ENCODE results near the gene CASP5.

Gene CASP5

DNA sequence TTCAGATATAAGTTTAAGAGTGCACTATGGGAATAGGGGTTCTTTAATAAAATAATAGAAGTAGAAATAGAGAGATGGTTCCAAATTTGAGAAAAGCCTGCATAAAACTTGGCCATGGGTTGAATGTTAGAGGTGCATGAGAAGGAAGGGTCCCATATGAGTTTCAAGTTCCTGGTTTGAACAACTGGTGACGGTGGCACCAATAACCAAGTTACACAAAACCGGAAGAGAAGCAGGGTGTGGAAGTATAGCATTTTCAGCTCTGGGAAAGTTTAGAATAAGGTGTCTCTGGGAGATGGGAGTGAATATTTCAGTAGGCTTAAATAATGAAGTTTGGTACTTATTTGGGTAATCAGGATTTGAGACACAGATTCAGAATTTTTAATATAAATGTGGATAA lies 9.5 kb upstream of the CASP5 start:
- 96% methylated on average over 2 of the region's 2 CpGs for WGBS
- Histone ChIP-seq H3K4me3 (ENCODE audit: low read length) (no peak overlapping the region), H3K4me1 (ENCODE audit: insufficient read depth, low read length) (no peaks in the 10 kb centered on the region), H3K27me3 (ENCODE audit: insufficient read depth, low read length) (no peaks in the 10 kb centered on the region), H3K9ac (ENCODE audit: low read depth, low read length) (no peak overlapping the region), H3K27ac (ENCODE audit: low read depth, low read length) (no peak overlapping the region), H3K9me3 (ENCODE audit: insufficient read depth, low read depth, low read length) (no peaks in the 10 kb centered on the region), H3K36me3 (ENCODE audit: insufficient read depth, low read length) (no peaks in the 10 kb centered on the region)

DNA sequence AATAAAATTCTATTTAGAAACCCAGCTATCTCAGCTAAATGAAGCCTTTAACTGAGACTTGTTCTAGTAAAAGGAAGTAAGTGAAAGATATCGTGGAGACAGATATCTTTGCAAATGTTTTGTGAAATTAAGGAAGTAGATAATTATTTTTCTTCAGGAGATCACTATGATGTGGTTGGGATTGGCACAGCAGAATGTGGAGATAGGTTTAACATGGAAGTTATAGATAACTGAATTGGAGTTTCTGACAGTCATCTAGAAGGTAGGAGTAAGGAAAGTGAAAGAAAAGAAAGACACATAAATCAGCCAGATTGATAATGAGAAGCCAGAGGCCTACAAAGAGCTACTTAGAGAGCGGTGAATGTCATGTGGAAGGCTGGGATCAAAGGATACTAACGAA lies 4.7 kb upstream of the CASP5 start:
- WGBS: 94% methylated on average over 3 of the region's 3 CpGs
- H3K27me3 ChIP-seq (ENCODE audit: insufficient read depth, low read length): no peaks in the 10 kb centered on the region
- no peak overlapping the region for H3K9ac ChIP-seq (ENCODE audit: low read depth, low read length)
- H3K4me1 ChIP-seq (ENCODE audit: insufficient read depth, low read length): no peaks in the 10 kb centered on the region
- no peaks in the 10 kb centered on the region for H3K36me3 ChIP-seq (ENCODE audit: insufficient read depth, low read length)
- H3K27ac ChIP-seq (ENCODE audit: low read depth, low read length): no peak overlapping the region
- no peaks in the 10 kb centered on the region for H3K9me3 ChIP-seq (ENCODE audit: insufficient read depth, low read depth, low read length)
- H3K4me3 ChIP-seq (ENCODE audit: low read length): no peak overlapping the region

DNA sequence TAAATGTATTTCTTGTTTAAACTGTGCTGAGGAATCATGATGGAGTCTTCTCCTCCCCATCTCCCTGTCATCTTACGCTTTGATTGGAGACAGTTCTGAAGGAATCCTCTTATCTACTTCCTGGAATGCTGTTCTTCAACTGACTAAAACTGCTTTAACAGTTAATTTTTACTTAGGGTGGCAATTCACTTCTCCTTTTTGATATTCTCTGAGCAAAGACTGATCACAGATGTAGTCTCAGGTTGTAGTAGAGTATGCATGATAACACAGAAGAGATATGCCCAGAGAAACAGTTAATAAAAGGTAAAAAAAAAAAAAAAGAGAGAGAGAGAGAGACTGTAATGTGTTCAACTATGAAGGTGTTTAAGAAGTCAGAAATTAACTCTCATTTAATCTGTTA lies 1.4 kb upstream of the CASP5 start:
- Histone ChIP-seq H3K9me3 (ENCODE audit: insufficient read depth, low read depth, low read length) (no peaks in the 10 kb centered on the region), H3K36me3 (ENCODE audit: insufficient read depth, low read length) (no peaks in the 10 kb centered on the region), H3K27me3 (ENCODE audit: insufficient read depth, low read length) (no peaks in the 10 kb centered on the region), H3K4me3 (ENCODE audit: low read length) (no peak overlapping the region), H3K4me1 (ENCODE audit: insufficient read depth, low read length) (no peaks in the 10 kb centered on the region), H3K27ac (ENCODE audit: low read depth, low read length) (no peak overlapping the region), H3K9ac (ENCODE audit: low read depth, low read length) (no peak overlapping the region)
- WGBS: 100% methylated on average over 1 of the region's 1 CpG

DNA sequence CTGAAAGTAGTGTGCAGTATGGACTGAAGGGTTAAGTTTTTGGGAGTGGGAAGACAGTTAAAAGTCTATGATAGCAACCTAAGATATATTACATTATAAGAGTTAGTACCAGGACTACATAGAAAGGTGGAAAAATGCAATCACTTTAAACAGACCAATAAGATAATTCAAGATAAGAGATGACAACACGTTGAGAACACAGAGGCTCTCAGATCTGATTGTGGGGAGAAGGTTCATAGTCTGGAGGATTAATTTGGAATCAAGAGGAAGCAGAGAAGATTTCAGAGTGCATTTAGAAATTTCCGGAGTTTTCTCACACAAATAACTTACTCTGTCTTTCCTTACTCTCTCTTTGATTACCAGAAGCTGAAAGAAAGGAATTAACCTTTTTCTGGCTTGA lies 441 bp downstream of the CASP5 start:
- Histone ChIP-seq H3K27me3 (ENCODE audit: insufficient read depth, low read length) (no peaks in the 10 kb centered on the region), H3K27ac (ENCODE audit: low read depth, low read length) (no peak overlapping the region), H3K4me3 (ENCODE audit: low read length) (no peak overlapping the region), H3K36me3 (ENCODE audit: insufficient read depth, low read length) (no peaks in the 10 kb centered on the region), H3K4me1 (ENCODE audit: insufficient read depth, low read length) (no peaks in the 10 kb centered on the region), H3K9me3 (ENCODE audit: insufficient read depth, low read depth, low read length) (no peaks in the 10 kb centered on the region), H3K9ac (ENCODE audit: low read depth, low read length) (no peak overlapping the region)
- whole genome bisulfite sequencing: 78% methylated on average over 2 of the region's 2 CpGs

DNA sequence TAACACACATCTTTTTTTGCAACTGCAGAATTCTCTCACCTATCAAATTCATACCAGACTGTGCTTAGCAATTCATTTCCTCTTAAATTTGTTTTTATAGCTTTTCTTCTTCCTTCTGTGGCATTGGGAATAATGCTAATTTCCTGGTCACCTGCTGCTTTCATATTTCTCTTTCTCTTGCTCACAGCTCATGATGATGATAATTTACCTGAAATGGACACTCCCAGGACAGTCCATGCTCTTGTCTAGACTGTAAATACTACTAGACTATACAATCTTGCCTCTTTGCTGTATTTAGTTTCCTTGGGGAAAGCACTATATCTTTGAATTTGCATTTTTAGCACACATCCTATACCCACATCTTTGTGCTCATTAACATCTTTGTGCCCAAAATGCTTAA lies 15.5 kb downstream of the CASP5 start:
- no peaks in the 10 kb centered on the region for H3K27me3 ChIP-seq (ENCODE audit: insufficient read depth, low read length)
- no peaks in the 10 kb centered on the region for H3K4me1 ChIP-seq (ENCODE audit: insufficient read depth, low read length)
- H3K4me3 ChIP-seq (ENCODE audit: low read length): no peak overlapping the region
- H3K9ac ChIP-seq (ENCODE audit: low read depth, low read length): no peak overlapping the region
- no peaks in the 10 kb centered on the region for H3K36me3 ChIP-seq (ENCODE audit: insufficient read depth, low read length)
- H3K9me3 ChIP-seq (ENCODE audit: insufficient read depth, low read depth, low read length): no peaks in the 10 kb centered on the region
- H3K27ac ChIP-seq (ENCODE audit: low read depth, low read length): no peak overlapping the region

DNA sequence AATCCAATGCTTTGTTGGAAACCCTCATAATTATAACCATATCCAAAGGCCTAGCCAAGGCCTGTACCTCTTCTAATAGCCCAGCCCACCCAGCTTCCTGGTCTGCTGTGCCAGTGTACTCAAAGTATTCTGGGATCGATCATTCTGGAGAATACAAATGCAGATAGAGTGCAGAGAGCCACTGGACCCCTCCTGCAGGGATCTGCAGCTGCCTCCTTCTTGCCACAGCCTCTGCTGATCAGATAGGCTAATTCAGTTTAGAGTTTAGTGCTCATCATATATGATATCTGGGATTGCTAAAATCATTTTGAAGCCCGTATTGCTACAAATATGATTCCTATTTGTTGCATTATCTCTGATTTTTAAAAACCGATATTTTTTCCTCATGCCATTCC lies 17.5 kb downstream of the CASP5 start:
- no peaks in the 10 kb centered on the region for H3K4me1 ChIP-seq (ENCODE audit: insufficient read depth, low read length)
- no peaks in the 10 kb centered on the region for H3K36me3 ChIP-seq (ENCODE audit: insufficient read depth, low read length)
- no peaks in the 10 kb centered on the region for H3K9me3 ChIP-seq (ENCODE audit: insufficient read depth, low read depth, low read length)
- no peaks in the 10 kb centered on the region for H3K27me3 ChIP-seq (ENCODE audit: insufficient read depth, low read length)
- WGBS: 93% methylated on average over 2 of the region's 3 CpGs
- H3K9ac ChIP-seq (ENCODE audit: low read depth, low read length): no peak overlapping the region
- H3K27ac ChIP-seq (ENCODE audit: low read depth, low read length): no peak overlapping the region
- H3K4me3 ChIP-seq (ENCODE audit: low read length): no peak overlapping the region

DNA sequence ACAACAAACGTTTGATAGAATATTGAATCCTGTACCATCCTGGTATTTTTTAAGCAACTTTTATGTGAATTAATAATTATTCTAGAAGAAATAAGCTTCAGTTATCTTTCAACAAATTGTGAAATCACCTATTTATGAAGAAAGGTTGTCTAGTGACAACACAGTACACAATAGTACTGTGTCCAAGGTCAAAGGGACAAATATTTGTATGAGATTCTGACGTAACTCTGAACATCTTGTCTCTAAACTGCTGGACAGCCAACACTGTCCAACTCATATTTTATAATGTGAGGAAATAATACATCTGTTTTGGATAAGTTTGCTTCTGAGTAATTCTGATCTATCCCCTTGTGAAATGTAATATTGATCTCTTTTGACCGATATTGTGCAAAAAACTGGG lies 18.9 kb downstream of the CASP5 start:
- H3K9ac ChIP-seq (ENCODE audit: low read depth, low read length): no peak overlapping the region
- no peaks in the 10 kb centered on the region for H3K27me3 ChIP-seq (ENCODE audit: insufficient read depth, low read length)
- H3K27ac ChIP-seq (ENCODE audit: low read depth, low read length): no peak overlapping the region
- H3K4me3 ChIP-seq (ENCODE audit: low read length): no peak overlapping the region
- 100% methylated on average over 2 of the region's 3 CpGs for whole genome bisulfite sequencing
- H3K36me3 ChIP-seq (ENCODE audit: insufficient read depth, low read length): no peaks in the 10 kb centered on the region
- H3K9me3 ChIP-seq (ENCODE audit: insufficient read depth, low read depth, low read length): no peaks in the 10 kb centered on the region
- no peaks in the 10 kb centered on the region for H3K4me1 ChIP-seq (ENCODE audit: insufficient read depth, low read length)

DNA sequence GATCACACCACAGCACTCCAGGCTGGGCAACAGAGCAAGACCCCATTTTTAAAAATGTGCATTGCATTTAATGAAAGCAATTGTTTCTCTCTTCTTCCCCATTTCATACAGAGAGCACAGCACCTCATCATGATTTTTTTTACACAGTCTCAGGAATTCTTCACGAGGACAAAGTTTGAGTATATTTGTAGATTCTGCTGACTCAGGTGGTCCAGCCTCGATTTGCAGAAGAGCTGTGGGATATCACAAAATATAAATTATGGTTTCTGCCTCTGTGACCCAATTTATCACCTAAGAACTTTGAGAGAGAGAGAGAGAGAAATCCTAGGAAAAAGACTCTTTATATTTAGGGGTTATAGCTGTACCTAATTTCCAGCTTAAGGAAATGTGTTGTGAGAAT lies 19.8 kb downstream of the CASP5 start:
- Histone ChIP-seq H3K27ac (ENCODE audit: low read depth, low read length) (no peak overlapping the region), H3K36me3 (ENCODE audit: insufficient read depth, low read length) (no peaks in the 10 kb centered on the region), H3K9me3 (ENCODE audit: insufficient read depth, low read depth, low read length) (no peaks in the 10 kb centered on the region), H3K27me3 (ENCODE audit: insufficient read depth, low read length) (no peaks in the 10 kb centered on the region), H3K4me1 (ENCODE audit: insufficient read depth, low read length) (no peaks in the 10 kb centered on the region), H3K4me3 (ENCODE audit: low read length) (no peak overlapping the region), H3K9ac (ENCODE audit: low read depth, low read length) (no peak overlapping the region)
- 94% methylated on average over 2 of the region's 2 CpGs for WGBS

DNA sequence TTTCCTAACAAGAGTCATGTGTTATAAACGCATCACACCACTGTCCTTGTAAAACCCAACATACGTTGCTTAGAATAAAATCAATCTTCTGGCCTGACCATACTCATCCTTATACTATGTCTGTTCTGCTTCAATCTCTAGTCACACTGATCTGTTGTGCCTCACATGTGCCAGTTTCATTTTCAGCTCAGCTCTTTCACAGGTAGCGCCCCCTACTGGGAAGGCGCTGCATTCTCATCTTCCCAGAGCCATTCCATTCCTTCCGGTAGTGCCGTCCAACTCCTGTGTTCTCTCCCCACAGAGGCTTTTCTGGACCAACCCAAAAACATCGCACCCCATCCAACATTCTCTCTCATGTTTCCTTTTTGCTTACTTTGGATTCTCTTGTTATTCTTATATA lies 22.2 kb downstream of the CASP5 start:
- no peaks in the 10 kb centered on the region for H3K36me3 ChIP-seq (ENCODE audit: insufficient read depth, low read length)

DNA sequence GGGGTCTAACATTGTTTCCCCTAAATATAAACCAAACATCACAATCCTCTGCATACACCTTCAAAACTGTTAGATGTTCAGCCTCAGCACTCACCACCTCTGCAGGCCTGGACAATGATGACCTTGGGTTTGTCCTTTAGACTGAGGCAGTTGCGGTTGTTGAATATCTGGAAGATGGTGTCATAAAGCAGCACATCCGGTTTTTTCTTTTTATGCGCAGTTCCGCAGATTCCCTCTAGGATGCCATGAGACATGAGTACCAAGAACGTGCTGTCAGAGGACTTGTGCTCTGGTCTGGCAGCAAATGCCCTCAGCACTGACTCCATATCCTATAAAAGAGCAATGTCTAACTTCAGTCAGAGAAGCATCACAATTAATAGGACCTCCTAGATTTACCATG lies 22.8 kb downstream of the CASP5 start:
- H3K27me3 ChIP-seq (ENCODE audit: insufficient read depth, low read length): no peaks in the 10 kb centered on the region
- H3K36me3 ChIP-seq (ENCODE audit: insufficient read depth, low read length): no peaks in the 10 kb centered on the region
- no peaks in the 10 kb centered on the region for H3K9me3 ChIP-seq (ENCODE audit: insufficient read depth, low read depth, low read length)
- H3K9ac ChIP-seq (ENCODE audit: low read depth, low read length): no peak overlapping the region
- H3K4me3 ChIP-seq (ENCODE audit: low read length): no peak overlapping the region
- no peaks in the 10 kb centered on the region for H3K4me1 ChIP-seq (ENCODE audit: insufficient read depth, low read length)
- H3K27ac ChIP-seq (ENCODE audit: low read depth, low read length): no peak overlapping the region
- WGBS: 95% methylated on average over 5 of the region's 5 CpGs

More for the DNA sequence above, 22.2 kb downstream of the CASP5 start:
- Histone ChIP-seq H3K4me3 (ENCODE audit: low read length) (no peak overlapping the region), H3K27me3 (ENCODE audit: insufficient read depth, low read length) (no peaks in the 10 kb centered on the region), H3K4me1 (ENCODE audit: insufficient read depth, low read length) (no peaks in the 10 kb centered on the region), H3K9me3 (ENCODE audit: insufficient read depth, low read depth, low read length) (no peaks in the 10 kb centered on the region), H3K27ac (ENCODE audit: low read depth, low read length) (no peak overlapping the region), H3K9ac (ENCODE audit: low read depth, low read length) (no peak overlapping the region)
- 83% methylated on average over 7 of the region's 7 CpGs for WGBS

DNA sequence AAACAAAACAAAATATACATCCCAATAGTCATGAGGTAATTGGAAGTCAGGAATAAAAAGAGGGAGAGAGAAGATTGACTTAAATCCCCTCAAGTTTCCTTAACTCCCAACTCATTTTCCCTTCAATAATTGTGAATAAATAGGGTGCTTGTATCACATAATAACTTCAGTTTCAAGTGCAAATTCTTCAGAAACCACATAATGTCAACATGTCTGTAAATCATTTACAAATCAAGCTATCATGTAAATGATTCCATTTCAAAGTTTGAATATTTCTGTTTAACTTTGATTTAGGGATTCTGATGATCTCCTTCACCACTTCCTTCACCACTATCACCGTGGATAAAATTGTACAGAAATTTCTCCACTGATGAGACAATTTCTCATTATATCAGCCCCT lies 23.2 kb downstream of the CASP5 start:
- H3K9ac ChIP-seq (ENCODE audit: low read depth, low read length): no peak overlapping the region
- no peak overlapping the region for H3K27ac ChIP-seq (ENCODE audit: low read depth, low read length)
- no peak overlapping the region for H3K4me3 ChIP-seq (ENCODE audit: low read length)
- H3K36me3 ChIP-seq (ENCODE audit: insufficient read depth, low read length): no peaks in the 10 kb centered on the region
- H3K4me1 ChIP-seq (ENCODE audit: insufficient read depth, low read length): no peaks in the 10 kb centered on the region
- H3K9me3 ChIP-seq (ENCODE audit: insufficient read depth, low read depth, low read length): no peaks in the 10 kb centered on the region
- H3K27me3 ChIP-seq (ENCODE audit: insufficient read depth, low read length): no peaks in the 10 kb centered on the region
- 100% methylated on average over 1 of the region's 1 CpG for WGBS

DNA sequence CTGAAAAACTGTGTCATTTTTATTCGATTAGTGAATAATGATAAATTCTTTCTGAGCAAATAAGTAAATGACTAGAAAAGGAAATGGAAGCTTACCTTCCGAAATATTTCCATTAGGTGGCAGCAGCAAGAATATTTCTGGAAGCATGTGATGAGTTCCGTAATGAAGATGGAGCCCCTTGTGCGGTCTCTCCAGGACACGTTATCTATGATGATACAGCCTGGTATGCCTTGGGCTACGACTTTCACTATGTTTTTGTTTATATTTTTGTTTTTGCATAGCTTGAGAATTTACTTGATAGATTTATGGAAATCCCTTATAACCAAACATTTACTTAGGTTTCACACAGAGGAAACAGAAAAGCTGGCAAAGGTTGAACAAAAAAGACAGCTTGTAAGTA lies 25.7 kb downstream of the CASP5 start:
- Histone ChIP-seq H3K36me3 (ENCODE audit: insufficient read depth, low read length) (no peaks in the 10 kb centered on the region), H3K9me3 (ENCODE audit: insufficient read depth, low read depth, low read length) (no peaks in the 10 kb centered on the region), H3K27me3 (ENCODE audit: insufficient read depth, low read length) (no peaks in the 10 kb centered on the region), H3K4me1 (ENCODE audit: insufficient read depth, low read length) (no peaks in the 10 kb centered on the region), H3K4me3 (ENCODE audit: low read length) (no peak overlapping the region), H3K9ac (ENCODE audit: low read depth, low read length) (no peak overlapping the region), H3K27ac (ENCODE audit: low read depth, low read length) (no peak overlapping the region)
- 94% methylated on average over 6 of the region's 6 CpGs for WGBS

Measured in HUES64 (cell line).